Gastrocnemius medialis (tissue), 4 donors: ENCODE measurements around the gene ADGRD2.

Source experiments
- POLR2A ChIP-seq, 2 donors: fragments of 450-650 bp; IDR thresholded peaks; one replicate each; pipeline ENCODE4 v1.6.1; 2017; ENCODE audit warnings: antibody characterized with exemption in 2 of 2, mild to moderate bottlenecking in 2 of 2, moderate library complexity in 2 of 2
- TF ChIP-seq, protein P1 (sequence below), 5 experiments: fragments of 450-650 bp in 3 of 5; fragments of 200-600 bp in 2 of 5; sonication (generic) in 2 of 5; IDR thresholded peaks in 4 of 5; conservative IDR thresholded peaks in 1 of 5; 1 replicate in 4 of 5; 2 replicates in 1 of 5; pipeline ENCODE4 v1.5.1; 2016 to 2019; ENCODE audit warnings: antibody characterized with exemption in 5 of 5, mild to moderate bottlenecking in 3 of 5, moderate library complexity in 3 of 5

DNA sequence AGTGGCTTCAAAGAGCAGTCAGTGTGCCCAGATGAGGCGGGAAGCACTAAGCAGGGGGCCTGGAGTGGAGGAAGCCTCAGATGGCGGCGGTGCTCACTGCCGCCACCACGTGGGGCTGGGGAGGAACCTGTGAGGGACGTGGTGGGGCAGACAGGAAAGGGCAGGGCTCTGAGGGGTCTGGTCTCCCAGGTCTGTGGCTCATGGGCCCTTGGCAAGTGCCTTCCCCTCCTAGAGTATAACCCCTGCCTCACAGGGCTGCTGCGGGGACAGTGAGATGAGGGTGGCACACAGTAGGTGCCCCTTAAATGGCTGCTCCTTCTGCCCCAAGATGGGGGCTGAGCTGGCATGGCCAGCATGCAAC, 30.4 kb downstream of the ADGRD2 start:
- TF ChIP-seq, protein P1, sequence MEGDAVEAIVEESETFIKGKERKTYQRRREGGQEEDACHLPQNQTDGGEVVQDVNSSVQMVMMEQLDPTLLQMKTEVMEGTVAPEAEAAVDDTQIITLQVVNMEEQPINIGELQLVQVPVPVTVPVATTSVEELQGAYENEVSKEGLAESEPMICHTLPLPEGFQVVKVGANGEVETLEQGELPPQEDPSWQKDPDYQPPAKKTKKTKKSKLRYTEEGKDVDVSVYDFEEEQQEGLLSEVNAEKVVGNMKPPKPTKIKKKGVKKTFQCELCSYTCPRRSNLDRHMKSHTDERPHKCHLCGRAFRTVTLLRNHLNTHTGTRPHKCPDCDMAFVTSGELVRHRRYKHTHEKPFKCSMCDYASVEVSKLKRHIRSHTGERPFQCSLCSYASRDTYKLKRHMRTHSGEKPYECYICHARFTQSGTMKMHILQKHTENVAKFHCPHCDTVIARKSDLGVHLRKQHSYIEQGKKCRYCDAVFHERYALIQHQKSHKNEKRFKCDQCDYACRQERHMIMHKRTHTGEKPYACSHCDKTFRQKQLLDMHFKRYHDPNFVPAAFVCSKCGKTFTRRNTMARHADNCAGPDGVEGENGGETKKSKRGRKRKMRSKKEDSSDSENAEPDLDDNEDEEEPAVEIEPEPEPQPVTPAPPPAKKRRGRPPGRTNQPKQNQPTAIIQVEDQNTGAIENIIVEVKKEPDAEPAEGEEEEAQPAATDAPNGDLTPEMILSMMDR (IDR thresholded peaks at IDR 0.05 in 4 of 5, conservative IDR thresholded peaks at IDR 0.05 in 1 of 5): no peak
- TF ChIP-seq POLR2A (IDR thresholded peaks at IDR 0.05): no peak
